ENCODE data around the gene SCNN1A.

The SCNN1A gene

DNA sequence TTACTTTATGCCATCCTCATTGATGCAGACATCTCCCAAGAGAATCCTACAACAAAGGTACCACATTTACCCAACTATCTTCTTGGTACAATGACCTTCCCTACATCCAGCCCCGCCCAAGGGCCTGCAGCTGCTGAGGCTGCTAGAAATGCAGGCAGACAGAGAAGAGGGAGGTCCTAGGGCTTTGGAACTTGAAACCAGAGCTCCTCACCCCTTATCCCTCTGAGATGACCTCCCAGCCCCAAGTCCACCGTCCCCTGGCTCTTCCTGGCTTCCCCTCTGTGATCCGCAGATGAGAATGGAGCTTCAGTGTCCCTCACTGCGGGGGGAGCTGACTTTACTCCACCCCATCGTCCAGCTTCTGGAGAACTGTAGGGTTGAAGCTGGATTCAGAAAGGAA, 31.8 kb downstream of the SCNN1A start:
- ATAC-seq, result no peak
- TF ChIP-seq RARB (CRISPR knock-in tag; IDR thresholded peaks at IDR 0.05), result no peak
- TF ChIP-seq CSDC2 (CRISPR knock-in tag; IDR thresholded peaks at IDR 0.05), result no peak
- TF ChIP-seq, protein P1, sequence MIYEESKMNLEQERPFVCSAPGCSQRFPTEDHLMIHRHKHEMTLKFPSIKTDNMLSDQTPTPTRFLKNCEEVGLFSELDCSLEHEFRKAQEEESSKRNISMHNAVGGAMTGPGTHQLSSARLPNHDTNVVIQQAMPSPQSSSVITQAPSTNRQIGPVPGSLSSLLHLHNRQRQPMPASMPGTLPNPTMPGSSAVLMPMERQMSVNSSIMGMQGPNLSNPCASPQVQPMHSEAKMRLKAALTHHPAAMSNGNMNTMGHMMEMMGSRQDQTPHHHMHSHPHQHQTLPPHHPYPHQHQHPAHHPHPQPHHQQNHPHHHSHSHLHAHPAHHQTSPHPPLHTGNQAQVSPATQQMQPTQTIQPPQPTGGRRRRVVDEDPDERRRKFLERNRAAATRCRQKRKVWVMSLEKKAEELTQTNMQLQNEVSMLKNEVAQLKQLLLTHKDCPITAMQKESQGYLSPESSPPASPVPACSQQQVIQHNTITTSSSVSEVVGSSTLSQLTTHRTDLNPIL (CRISPR knock-in tag; IDR thresholded peaks at IDR 0.05; ENCODE audit: low read depth), result no peak
- TF ChIP-seq, protein P2, sequence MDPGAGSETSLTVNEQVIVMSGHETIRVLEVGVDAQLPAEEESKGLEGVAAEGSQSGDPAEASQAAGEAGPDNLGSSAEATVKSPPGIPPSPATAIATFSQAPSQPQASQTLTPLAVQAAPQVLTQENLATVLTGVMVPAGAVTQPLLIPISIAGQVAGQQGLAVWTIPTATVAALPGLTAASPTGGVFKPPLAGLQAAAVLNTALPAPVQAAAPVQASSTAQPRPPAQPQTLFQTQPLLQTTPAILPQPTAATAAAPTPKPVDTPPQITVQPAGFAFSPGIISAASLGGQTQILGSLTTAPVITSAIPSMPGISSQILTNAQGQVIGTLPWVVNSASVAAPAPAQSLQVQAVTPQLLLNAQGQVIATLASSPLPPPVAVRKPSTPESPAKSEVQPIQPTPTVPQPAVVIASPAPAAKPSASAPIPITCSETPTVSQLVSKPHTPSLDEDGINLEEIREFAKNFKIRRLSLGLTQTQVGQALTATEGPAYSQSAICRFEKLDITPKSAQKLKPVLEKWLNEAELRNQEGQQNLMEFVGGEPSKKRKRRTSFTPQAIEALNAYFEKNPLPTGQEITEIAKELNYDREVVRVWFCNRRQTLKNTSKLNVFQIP (CRISPR knock-in tag; IDR thresholded peaks at IDR 0.05; ENCODE audit: borderline replicate concordance, low read depth), result no peak

DNA sequence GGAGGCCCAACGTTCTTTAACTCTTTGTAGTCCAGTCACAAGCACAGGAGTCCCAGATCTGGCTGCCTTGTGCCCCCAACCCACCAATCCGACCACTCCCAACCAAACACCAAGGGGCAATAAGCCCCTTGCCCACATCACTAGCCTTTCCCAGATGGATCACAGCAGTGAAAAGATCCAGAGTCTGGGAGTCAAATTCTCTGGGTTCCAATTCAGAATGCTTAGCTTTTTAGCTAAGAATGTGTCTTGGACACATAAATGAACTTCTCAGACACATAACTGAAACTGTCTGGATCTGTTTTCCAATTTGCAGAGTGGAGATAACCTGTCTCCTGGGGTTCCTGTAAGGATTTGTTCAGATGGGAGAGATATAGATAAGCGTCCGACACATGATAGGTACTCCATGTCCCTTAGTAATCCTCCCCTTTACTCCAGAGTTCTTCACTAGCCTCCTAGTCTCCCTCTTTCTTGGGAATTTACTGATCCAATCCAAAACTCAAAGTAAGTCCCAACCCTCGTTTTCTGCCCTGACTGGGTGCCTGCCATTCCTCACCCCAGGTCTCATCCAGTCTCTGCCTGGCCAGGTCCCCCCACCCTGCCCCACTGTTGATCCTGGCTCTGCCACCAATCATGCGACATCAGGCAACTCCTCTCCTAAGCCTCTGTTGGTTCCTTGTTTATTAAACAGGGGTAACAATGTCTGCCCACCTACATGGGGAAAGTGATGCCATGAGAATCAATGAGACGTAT, 33.0 kb downstream of the SCNN1A start:
- TF ChIP-seq ZFP3 (CRISPR knock-in tag; IDR thresholded peaks at IDR 0.05), result no peak
- TF ChIP-seq CSDC2 (CRISPR knock-in tag; IDR thresholded peaks at IDR 0.05), result no peak
- TF ChIP-seq, protein P3, sequence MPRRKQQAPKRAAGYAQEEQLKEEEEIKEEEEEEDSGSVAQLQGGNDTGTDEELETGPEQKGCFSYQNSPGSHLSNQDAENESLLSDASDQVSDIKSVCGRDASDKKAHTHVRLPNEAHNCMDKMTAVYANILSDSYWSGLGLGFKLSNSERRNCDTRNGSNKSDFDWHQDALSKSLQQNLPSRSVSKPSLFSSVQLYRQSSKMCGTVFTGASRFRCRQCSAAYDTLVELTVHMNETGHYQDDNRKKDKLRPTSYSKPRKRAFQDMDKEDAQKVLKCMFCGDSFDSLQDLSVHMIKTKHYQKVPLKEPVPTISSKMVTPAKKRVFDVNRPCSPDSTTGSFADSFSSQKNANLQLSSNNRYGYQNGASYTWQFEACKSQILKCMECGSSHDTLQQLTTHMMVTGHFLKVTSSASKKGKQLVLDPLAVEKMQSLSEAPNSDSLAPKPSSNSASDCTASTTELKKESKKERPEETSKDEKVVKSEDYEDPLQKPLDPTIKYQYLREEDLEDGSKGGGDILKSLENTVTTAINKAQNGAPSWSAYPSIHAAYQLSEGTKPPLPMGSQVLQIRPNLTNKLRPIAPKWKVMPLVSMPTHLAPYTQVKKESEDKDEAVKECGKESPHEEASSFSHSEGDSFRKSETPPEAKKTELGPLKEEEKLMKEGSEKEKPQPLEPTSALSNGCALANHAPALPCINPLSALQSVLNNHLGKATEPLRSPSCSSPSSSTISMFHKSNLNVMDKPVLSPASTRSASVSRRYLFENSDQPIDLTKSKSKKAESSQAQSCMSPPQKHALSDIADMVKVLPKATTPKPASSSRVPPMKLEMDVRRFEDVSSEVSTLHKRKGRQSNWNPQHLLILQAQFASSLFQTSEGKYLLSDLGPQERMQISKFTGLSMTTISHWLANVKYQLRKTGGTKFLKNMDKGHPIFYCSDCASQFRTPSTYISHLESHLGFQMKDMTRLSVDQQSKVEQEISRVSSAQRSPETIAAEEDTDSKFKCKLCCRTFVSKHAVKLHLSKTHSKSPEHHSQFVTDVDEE (CRISPR knock-in tag; IDR thresholded peaks at IDR 0.05), result no peak
- TF ChIP-seq ISL1 (CRISPR knock-in tag; IDR thresholded peaks at IDR 0.05), result no peak
- no peak for TF ChIP-seq ARNTL (CRISPR knock-in tag; IDR thresholded peaks at IDR 0.05; ENCODE audit: borderline replicate concordance, low read depth)

DNA sequence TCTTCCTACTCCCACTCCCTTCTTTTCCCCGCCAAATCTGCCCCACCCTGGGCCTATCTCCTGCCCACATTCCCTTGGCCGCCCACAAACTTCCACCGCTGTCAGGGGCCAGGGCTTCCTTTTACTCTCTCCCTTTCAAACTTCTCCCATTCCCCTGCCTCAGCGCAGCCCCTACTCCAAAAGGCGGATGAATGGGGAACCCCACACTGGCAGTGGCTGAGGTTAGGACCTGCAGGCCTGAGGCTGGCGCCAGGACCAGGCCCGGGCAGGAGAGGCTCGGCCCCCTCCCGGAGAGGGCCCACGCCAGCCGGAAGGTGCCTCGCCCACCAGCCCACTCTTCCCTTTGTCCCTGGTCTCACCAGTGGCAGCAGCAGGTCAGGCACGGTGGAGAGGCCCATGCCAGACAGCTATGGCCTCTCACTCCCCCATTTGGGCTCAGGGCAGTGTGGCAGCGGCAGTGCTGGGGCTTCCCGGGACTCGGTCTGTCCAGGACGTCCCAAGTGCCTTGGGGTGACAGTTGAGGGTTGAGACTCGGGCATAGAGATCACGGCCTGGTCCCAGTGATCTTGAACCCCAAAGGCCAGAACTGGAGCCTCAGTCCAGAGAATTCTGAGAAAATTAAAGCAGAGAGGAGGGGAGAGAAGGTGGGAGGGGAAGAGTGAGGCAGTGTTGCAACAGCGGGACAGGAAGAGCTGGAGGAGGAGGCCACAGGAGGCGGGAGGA, 33.8 kb downstream of the SCNN1A start, which contains the start of gene TNFRSF1A:
Gene TNFRSF1A (minus strand): TSS at position 660 of the 723 bp plus-strand sequence. CDS start 262 bp downstream, at position 398.
- ATAC-seq, result peak; percentile 79
- TF ChIP-seq, protein P4, sequence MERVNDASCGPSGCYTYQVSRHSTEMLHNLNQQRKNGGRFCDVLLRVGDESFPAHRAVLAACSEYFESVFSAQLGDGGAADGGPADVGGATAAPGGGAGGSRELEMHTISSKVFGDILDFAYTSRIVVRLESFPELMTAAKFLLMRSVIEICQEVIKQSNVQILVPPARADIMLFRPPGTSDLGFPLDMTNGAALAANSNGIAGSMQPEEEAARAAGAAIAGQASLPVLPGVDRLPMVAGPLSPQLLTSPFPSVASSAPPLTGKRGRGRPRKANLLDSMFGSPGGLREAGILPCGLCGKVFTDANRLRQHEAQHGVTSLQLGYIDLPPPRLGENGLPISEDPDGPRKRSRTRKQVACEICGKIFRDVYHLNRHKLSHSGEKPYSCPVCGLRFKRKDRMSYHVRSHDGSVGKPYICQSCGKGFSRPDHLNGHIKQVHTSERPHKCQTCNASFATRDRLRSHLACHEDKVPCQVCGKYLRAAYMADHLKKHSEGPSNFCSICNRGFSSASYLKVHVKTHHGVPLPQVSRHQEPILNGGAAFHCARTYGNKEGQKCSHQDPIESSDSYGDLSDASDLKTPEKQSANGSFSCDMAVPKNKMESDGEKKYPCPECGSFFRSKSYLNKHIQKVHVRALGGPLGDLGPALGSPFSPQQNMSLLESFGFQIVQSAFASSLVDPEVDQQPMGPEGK (CRISPR knock-in tag; IDR thresholded peaks at IDR 0.05; ENCODE audit: borderline replicate concordance), result no peak

More for the DNA sequence above, 33.0 kb downstream of the SCNN1A start:
- ATAC-seq, result peak; percentile 2; the same call in 1 of the 3 replicates

DNA sequence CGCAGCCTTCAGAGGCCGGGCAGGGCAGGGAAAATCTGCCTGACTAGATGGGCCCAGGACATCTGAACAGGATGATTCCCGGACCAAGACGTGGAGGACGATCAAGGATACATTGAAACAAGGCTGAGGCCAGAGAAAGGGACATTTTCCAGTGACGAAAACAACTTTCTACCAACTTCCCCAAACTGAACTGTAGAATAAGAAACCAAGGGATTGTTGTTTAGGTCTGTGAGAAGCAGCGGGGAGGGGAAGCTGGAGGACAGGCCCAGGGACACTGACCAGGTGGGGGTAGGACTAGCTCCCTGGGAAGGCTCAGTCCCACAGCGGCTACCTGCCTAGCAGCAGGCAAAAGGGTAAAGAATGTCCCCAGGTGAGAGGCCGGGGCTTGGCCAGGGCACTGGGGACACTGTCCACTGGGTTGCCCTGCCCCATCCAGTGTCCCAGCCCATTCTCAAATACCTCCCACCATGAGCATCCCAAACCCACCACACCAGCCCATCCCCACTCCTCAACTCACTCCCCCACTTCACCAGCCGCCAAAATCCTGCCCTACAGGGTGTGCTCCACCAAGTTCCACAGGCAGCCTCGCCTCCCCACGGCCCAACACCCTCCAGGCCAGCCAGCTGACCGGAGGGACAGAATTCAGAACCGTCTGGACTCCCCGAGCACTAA, 34.5 kb downstream of the SCNN1A start:
- no peak for ATAC-seq
- TF ChIP-seq SNAI2 (CRISPR knock-in tag; IDR thresholded peaks at IDR 0.05) (no peak), ZNF565 (CRISPR knock-in tag; conservative IDR thresholded peaks at IDR 0.05; ENCODE audit: low read depth) (no peak), GLIS3 (CRISPR knock-in tag; IDR thresholded peaks at IDR 0.05) (no peak), RARB (CRISPR knock-in tag; IDR thresholded peaks at IDR 0.05) (no peak), ZNF8 (CRISPR knock-in tag; IDR thresholded peaks at IDR 0.05) (no peak), ISL1 (CRISPR knock-in tag; IDR thresholded peaks at IDR 0.05) (no peak), BACH2 (CRISPR knock-in tag; IDR thresholded peaks at IDR 0.05; ENCODE audit: borderline replicate concordance) (no peak)
- TF ChIP-seq, protein P1 (CRISPR knock-in tag; IDR thresholded peaks at IDR 0.05; ENCODE audit: low read depth), result no peak
- TF ChIP-seq, protein P2 (CRISPR knock-in tag; IDR thresholded peaks at IDR 0.05; ENCODE audit: borderline replicate concordance, low read depth), result no peak
- TF ChIP-seq, protein P3 (CRISPR knock-in tag; IDR thresholded peaks at IDR 0.05), result no peak
